GM18951 (cell line): Measurements from ENCODE around the gene TMEM88.
A peak's percentile ranks its signal among the peaks of the same experiment; 100 is the strongest.

Experiments used
- POLR2A ChIP-seq: IDR thresholded peaks from 4 replicates; pipeline ENCODE4 v1.6.1; 2011; ENCODE audit warnings: mild to moderate bottlenecking; ENCODE audit not compliant: insufficient read length, insufficient read depth; ENCODE audit errors: extremely low read depth
- in situ Hi-C: fragments of 300-500 bp; cut with MboI; formaldehyde crosslinking; loops from one replicate; pipeline ENCODE4 v1.12.0; 2022; ENCODE audit warnings: low sequenced_read_pairs, mixed read lengths, inconsistent platforms; ENCODE audit not compliant: unreplicated experiment

TMEM88 gene

GRCh38 chr17:7823581-7824001 is 31.3 kb upstream of the TMEM88 start:
- in situ Hi-C loops = no loop called here
- no peak for TF ChIP-seq POLR2A

DNA sequence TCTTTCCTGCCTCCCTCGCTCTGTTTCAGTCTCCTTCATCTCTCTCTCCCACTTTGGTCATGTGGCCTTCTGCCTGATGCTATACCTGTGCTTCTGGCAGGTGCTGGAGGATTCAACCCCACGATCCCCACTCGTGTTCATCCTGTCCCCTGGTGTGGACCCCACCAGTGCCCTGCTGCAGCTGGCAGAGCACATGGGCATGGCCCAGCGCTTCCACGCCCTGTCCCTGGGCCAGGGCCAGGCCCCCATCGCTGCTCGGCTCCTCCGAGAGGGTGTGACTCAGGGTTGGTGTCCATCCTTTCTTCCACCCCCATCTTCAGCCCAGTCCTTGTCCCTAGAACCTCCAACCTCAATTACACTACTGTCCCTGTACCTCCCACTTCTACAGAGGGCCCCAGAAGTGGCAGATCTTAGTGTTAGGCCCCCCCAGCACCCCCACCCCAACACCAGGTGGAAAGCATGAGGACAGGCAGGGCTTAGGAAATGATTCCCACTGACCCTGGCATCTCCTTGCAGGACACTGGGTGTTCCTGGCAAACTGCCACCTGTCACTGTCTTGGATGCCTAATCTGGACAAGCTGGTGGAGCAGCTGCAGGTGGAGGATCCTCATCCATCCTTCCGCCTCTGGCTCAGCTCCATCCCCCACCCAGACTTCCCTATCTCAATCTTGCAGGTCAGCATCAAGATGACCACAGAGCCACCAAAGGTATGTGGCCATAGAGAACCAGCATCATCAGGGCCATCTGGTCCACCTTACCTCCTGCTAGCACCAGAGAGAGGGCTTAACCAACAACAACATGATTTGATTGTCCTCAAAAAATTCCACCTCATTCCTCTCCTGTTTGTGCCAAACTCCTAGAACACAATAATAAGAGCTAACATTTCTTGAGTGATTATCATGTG is 30.6 kb upstream of the TMEM88 start:
- no peak for TF ChIP-seq POLR2A
- in situ Hi-C loops = no loop called here

DNA sequence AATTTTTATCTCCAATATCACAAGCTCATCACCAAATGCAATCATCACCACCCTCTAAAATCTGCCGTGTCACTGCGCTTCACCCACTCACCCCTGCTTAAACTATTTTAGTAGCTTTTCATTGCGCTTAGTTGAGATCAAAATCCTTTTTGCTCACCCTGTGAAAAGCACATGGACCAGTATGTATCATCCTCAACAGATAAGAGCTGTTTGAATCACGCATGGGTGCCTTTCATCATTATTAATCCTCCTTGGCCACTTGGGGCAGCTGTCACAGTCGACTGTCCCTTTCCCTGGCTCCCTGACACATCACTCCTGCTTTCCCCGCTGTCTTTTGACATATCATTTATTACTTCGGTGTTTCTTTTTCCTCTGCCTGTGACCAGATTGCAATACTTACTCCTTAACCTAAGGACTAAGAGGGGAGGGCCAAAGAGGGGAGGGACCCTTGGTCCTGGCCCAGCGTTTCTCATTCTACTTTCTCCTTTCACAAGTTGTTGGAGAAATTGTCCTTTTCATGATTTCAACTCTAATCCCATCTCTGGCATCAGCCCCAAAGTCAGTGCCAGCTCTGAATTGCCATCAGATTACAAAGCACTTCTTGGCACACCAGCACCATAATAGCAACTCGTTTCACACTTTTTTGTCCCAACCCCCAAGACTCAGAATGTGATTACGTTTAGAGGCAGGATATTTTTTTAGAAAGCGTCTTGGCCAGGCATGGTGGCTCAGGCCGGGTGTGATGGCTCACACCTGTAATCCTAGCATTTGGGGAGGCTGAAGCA is 29.5 kb upstream of the TMEM88 start:
- in situ Hi-C loops = no loop called here
- TF ChIP-seq POLR2A = no peak

DNA sequence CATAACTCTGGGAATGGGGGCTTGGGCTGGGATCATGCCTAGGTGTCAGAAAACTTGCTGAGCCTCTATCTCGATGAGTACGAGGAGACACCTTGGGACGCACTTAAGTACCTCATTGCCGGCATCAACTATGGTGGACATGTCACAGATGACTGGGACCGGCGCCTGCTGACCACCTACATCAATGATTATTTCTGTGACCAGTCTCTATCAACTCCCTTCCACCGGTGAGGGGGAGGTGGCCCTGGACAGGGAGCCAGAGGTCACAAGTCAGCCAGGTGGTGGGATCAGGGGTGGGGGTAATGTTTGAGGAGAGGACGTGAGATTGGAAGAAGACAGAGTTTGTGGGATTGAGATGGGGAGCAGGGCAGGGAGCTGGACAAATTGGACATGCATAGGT is 24.2 kb upstream of the TMEM88 start:
- in situ Hi-C loops = no loop called here

GRCh38 chr17:7831233-7831632 is 23.6 kb upstream of the TMEM88 start:
- in situ Hi-C loops = no loop called here
- TF ChIP-seq POLR2A = no peak

More for the DNA sequence above, 24.2 kb upstream of the TMEM88 start:
- no peak for TF ChIP-seq POLR2A

- in situ Hi-C loops = no loop called here
Observed at GRCh38 chr17:7832431-7832830, 22.4 kb upstream of the TMEM88 start.

GRCh38 chr17:7833011-7833794 is 21.7 kb upstream of the TMEM88 start:
- no peak for TF ChIP-seq POLR2A
- in situ Hi-C loops = no loop called here

More at GRCh38 chr17:7832431-7832830, 22.4 kb upstream of the TMEM88 start:
- TF ChIP-seq POLR2A = no peak

- in situ Hi-C loops = no loop called here
- no peak for TF ChIP-seq POLR2A
Observed at GRCh38 chr17:7833795-7834541, 20.9 kb upstream of the TMEM88 start, which contains the start of gene KDM6B. Gene KDM6B, plus strand, starts transcription at chr17:7834217. Its CDS starts 11,338 bp downstream, at chr17:7845555.

GRCh38 chr17:7834542-7834956 is 20.3 kb upstream of the TMEM88 start:
- peak; percentile 37 for TF ChIP-seq POLR2A
- in situ Hi-C loops = no loop called here

- no peak for TF ChIP-seq POLR2A
- in situ Hi-C loops = no loop called here
Observed at GRCh38 chr17:7834957-7835813, 19.7 kb upstream of the TMEM88 start.

- in situ Hi-C loops = no loop called here
- peak; percentile 64 for TF ChIP-seq POLR2A
Observed at GRCh38 chr17:7835814-7836595, 18.9 kb upstream of the TMEM88 start.
